MCF 10A (cell line): ENCODE results near the gene URB1. TPM values are rescaled to one million over a fixed set of nuclear protein-coding genes. Genes with fewer than 3 reads are reported as not detected.

ENCODE experiments used
- BruUV-seq: library from RNA; stranded (reverse); fragments of 400-500 nt; replicated peaks from 2 replicates; lab custom pipeline; 2021; lab: Mats Ljungman, UMichigan
- CTCF ChIA-PET: fragments of 300-600 bp; sonication (Branson Sonifier 250); formaldehyde crosslinking; extraction: SDS; loops from one replicate; lab custom pipeline; 2021; ENCODE audit warnings: antibody characterized with exemption, inconsistent platforms; lab: Yijun Ruan, JAX
- POLR2A ChIA-PET: fragments of 300-600, 350-650 bp; sonication (Branson Sonifier 250); formaldehyde crosslinking; extraction: SDS; loops from one replicate; lab custom pipeline; 2020; ENCODE audit warnings: antibody characterized with exemption, inconsistent platforms; lab: Yijun Ruan, JAX
- DNase-seq: peaks from one replicate; pipeline ENCODE4 v3.0.0-alpha.2; 2018; ENCODE audit not compliant: unreplicated experiment
- H3K27ac Mint-ChIP-seq: one replicate; pipeline ENCODE4 v1.8.0; 2022; ENCODE audit warnings: mild to moderate bottlenecking, low read depth, mixed read lengths; ENCODE audit not compliant: unreplicated experiment
- H3K27me3 Mint-ChIP-seq: one replicate; pipeline ENCODE4 v1.8.0; 2022; ENCODE audit warnings: mixed read lengths; ENCODE audit not compliant: insufficient read depth, unreplicated experiment
- H3K36me3 Mint-ChIP-seq: one replicate; pipeline ENCODE4 v1.8.0; 2022; ENCODE audit warnings: mild to moderate bottlenecking, moderate library complexity, mixed read lengths; ENCODE audit not compliant: insufficient read depth, unreplicated experiment
- H3K4me1 Mint-ChIP-seq: one replicate; pipeline ENCODE4 v1.8.0; 2022; ENCODE audit warnings: mixed read lengths; ENCODE audit not compliant: insufficient read depth, unreplicated experiment
- H3K4me3 Mint-ChIP-seq: one replicate; pipeline ENCODE4 v1.8.0; 2022; ENCODE audit warnings: mild to moderate bottlenecking, moderate library complexity, mixed read lengths; ENCODE audit not compliant: unreplicated experiment
- H3K9me3 Mint-ChIP-seq: one replicate; pipeline ENCODE4 v1.8.0; 2022; ENCODE audit warnings: mixed read lengths; ENCODE audit not compliant: unreplicated experiment
- intact Hi-C: fragments of 100-400 bp; cut with micrococcal nuclease; formaldehyde crosslinking; loops from 2 replicates; pipeline ENCODE4 v1.14.1; 2022
- total RNA-seq: library from RNA; stranded (reverse); gene quantifications from 2 replicates; pipeline ENCODE4 v1.2.3, GENCODE V29; 2022
- TF ChIP-seq, protein P1 (sequence below): fragments of 200-600 bp; IDR thresholded peaks from one replicate; pipeline ENCODE4 v1.8.0; 2022; ENCODE audit warnings: antibody characterized with exemption, mild to moderate bottlenecking; ENCODE audit not compliant: unreplicated experiment

Gene URB1
- total RNA-seq, 1 experiment from 2014 or later: 43.5 TPM

DNA sequence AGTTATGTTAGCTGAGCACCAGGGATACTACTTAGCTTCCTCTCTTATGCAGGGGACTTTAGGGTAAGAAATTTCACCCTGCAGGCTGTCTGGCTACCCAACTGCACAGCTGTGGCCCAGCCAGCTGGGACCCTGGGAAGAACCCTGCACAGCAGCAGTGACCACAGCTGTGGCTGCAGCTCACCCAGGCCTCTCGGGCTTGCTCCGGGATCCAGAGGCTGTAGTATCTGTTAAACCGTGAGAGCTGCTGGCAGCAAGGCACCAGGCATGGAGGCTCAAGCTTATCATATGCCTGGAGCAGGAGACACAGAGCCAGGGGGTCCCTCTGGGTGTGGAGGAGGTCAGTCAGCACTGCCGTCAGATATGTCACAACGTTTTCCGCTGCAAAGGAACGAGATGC lies 40.3 kb downstream of the URB1 start:
- Mint-ChIP-seq H3K9me3 (no peaks in the 10 kb centered on the region), H3K4me1 (no peaks in the 10 kb centered on the region), H3K36me3 (peaks cover 85% of the 10 kb centered on the region), H3K4me3 (no peak overlapping the region), H3K27ac (peak overlapping the region; percentile 16), H3K27me3 (no peaks in the 10 kb centered on the region)
- CTCF ChIA-PET: interaction anchor here (1.1 to 1.5 kb wide), 2 partner anchors 8 to 248 kb away, joined by 4 read pairs; no protein-coding TSS in a partner anchor
- TF ChIP-seq, protein P1, sequence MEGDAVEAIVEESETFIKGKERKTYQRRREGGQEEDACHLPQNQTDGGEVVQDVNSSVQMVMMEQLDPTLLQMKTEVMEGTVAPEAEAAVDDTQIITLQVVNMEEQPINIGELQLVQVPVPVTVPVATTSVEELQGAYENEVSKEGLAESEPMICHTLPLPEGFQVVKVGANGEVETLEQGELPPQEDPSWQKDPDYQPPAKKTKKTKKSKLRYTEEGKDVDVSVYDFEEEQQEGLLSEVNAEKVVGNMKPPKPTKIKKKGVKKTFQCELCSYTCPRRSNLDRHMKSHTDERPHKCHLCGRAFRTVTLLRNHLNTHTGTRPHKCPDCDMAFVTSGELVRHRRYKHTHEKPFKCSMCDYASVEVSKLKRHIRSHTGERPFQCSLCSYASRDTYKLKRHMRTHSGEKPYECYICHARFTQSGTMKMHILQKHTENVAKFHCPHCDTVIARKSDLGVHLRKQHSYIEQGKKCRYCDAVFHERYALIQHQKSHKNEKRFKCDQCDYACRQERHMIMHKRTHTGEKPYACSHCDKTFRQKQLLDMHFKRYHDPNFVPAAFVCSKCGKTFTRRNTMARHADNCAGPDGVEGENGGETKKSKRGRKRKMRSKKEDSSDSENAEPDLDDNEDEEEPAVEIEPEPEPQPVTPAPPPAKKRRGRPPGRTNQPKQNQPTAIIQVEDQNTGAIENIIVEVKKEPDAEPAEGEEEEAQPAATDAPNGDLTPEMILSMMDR: no peak
- DNase-seq: no peak
- intact Hi-C loops: no loop called here
- no TSS peak for BruUV-seq
- POLR2A ChIA-PET: no interaction called here

DNA sequence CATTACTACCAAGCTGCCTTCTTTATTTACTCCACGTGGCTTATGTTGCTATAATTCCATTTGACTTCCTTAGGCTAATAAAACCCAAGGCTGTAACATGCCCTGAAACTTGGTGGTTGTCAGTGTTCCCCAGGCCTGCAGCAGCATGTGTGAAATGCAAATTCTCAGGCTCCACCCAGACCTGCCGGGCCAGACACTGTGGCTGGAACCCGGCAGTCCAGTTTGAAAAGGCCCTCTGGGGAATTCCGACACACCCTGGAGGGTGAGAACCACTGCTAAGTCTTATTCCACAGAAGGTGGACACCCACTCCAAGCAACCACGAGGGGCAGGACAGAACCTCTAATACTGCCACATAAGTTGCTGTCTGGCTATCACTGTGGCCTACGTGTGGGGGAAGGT lies 41.4 kb downstream of the URB1 start:
- Mint-ChIP-seq H3K9me3 (no peaks in the 10 kb centered on the region), H3K4me3 (no peak overlapping the region), H3K36me3 (peaks cover 85% of the 10 kb centered on the region), H3K27ac (peak overlapping the region; percentile 16), H3K27me3 (no peaks in the 10 kb centered on the region), H3K4me1 (no peaks in the 10 kb centered on the region)
- ChIA-PET POLR2A (no interaction called here), CTCF (interaction anchor here (1.5 kb wide), 1 partner anchor 9 kb away, joined by 4 read pairs; no protein-coding TSS in a partner anchor)
- peak; percentile 5 for DNase-seq
- intact Hi-C loops: no loop called here
- TF ChIP-seq, protein P1: no peak
- no TSS peak for BruUV-seq

DNA sequence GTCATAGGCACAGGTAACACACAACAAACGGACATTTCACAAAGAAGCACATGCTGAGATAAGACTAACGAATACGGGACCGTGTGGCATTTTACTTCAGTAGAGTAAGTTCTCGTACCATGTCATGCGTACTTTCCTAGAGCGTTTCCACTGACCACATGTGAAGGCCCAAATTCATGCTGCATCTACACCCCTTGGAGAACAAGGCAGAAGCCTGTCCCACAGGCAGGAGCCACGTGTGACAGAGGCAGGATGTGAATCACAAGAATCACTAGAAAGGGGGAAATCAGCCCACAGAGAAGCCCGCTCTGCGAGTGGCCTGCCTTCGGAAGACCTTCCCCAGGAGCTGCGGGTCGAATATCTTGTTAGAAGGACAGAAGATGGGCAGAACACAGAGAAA lies 41.8 kb downstream of the URB1 start:
- Mint-ChIP-seq H3K27me3 (no peaks in the 10 kb centered on the region), H3K27ac (no peak overlapping the region), H3K4me3 (no peak overlapping the region), H3K9me3 (no peaks in the 10 kb centered on the region), H3K36me3 (peaks cover 85% of the 10 kb centered on the region), H3K4me1 (no peaks in the 10 kb centered on the region)
- DNase-seq: no peak
- CTCF ChIA-PET: interaction anchor here (1.5 kb wide), 1 partner anchor 10 kb away, joined by 4 read pairs; no protein-coding TSS in a partner anchor
- TF ChIP-seq, protein P1: no peak
- no TSS peak for BruUV-seq
- intact Hi-C loops: no loop called here
- POLR2A ChIA-PET: no interaction called here

DNA sequence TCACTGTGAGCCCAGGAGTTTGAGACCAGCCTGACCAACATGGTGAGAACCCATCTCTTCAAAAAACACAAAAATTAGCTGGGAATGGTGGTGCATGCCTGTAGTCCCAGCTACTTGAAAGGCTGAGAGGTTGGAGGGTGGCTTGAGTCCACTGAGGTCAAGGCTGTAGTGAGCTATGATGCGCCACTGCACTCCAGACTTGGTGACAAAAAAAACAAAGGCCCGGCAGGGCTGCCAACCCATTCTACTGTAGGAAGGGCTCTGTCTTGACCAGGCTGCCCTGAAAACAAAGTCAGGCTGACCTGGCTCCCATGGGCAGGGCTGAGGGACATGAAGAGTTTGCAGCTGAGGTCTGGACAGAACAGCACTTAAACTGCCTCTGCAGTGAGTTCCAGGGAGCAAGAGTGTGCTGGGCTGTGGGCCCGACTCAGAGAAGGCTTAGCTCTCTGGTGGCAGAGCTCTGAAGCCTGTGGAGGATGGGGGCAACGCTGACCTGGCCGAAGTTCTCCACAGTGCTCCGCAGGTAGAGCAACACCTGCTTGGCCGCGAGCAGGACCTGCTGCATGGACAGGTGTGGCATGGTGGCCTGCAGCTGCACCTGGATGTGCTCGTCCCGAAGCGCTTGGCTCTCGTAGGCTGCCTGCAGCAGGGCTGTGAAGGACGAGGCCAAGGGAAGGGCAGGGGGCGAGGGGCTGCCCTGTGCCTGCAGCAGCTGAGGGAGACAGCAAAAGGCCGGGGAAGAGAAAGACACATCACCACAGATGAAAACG lies 42.4 kb downstream of the URB1 start:
- Mint-ChIP-seq H3K27ac (no peak overlapping the region), H3K36me3 (peaks cover 85% of the 10 kb centered on the region), H3K4me1 (no peaks in the 10 kb centered on the region), H3K27me3 (no peaks in the 10 kb centered on the region), H3K9me3 (no peaks in the 10 kb centered on the region), H3K4me3 (no peak overlapping the region)
- TF ChIP-seq, protein P1: no peak
- BruUV-seq: no TSS peak
- intact Hi-C loops: no loop called here
- no peak for DNase-seq
- CTCF ChIA-PET: interaction anchor here (0.8 to 1.0 kb wide), 2 partner anchors 10 to 251 kb away, joined by 3 read pairs; no protein-coding TSS in a partner anchor
- POLR2A ChIA-PET: no interaction called here
